Measurements from ENCODE around the gene TEX38. TPM values are rescaled to one million over a fixed set of nuclear protein-coding genes. Genes with fewer than 3 reads are reported as not detected.

Gene TEX38
- polyA plus RNA-seq, 2 of the 4 experiments (the other 2 are of a cell fraction), result not detected

DNA sequence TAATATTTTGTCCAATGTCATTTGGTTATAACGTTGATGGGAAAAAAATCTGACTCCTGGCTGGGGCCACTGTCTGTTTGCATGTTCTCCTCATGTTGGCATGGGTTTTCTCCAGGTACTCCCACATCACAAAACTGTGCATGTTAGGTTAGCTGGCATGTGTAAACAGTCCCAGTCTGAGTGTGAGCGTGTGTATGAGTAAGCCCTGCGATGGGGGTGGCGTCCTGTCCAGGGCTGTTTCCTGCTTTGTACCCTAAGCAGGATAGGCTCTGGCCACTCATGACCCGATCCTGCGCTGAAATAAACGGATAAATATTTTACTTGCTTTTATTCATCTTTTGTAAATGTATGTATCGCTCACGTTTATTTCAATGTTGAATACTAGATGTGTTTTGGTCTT lies 33.8 kb downstream of the TEX38 start:
- TF ChIP-seq POLR2A (IDR thresholded peaks at IDR 0.05; ENCODE audit: low read length), result no peak
- TF ChIP-seq HOXB13 (CRISPR knock-in tag; IDR thresholded peaks at IDR 0.05; ENCODE audit: low read depth), result no peak
- TF ChIP-seq, protein P1, sequence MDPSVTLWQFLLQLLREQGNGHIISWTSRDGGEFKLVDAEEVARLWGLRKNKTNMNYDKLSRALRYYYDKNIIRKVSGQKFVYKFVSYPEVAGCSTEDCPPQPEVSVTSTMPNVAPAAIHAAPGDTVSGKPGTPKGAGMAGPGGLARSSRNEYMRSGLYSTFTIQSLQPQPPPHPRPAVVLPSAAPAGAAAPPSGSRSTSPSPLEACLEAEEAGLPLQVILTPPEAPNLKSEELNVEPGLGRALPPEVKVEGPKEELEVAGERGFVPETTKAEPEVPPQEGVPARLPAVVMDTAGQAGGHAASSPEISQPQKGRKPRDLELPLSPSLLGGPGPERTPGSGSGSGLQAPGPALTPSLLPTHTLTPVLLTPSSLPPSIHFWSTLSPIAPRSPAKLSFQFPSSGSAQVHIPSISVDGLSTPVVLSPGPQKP (IDR thresholded peaks at IDR 0.05; ENCODE audit: low read depth, low read length), result no peak
- no peak for TF ChIP-seq SMC3 (IDR thresholded peaks at IDR 0.05)
- no peak for TF ChIP-seq ZC3H11A (IDR thresholded peaks at IDR 0.05)
- no peak for TF ChIP-seq TFCP2L1 (CRISPR knock-in tag; IDR thresholded peaks at IDR 0.05)
- no peak for TF ChIP-seq EHMT2 (IDR thresholded peaks at IDR 0.05; ENCODE audit: low read depth)
- no peak for TF ChIP-seq RARB (CRISPR knock-in tag; IDR thresholded peaks at IDR 0.05)
- TF ChIP-seq HOXA7 (CRISPR knock-in tag; IDR thresholded peaks at IDR 0.05), result no peak
- TF ChIP-seq ZFP36 (IDR thresholded peaks at IDR 0.05; ENCODE audit: borderline replicate concordance, partially characterized antibody), result no peak
- TF ChIP-seq KDM5A (IDR thresholded peaks at IDR 0.05), result no peak
- TF ChIP-seq NFE2L2 (conservative IDR thresholded peaks at IDR 0.05; ENCODE audit: low read length), result no peak
- TF ChIP-seq KDM1A (IDR thresholded peaks at IDR 0.05; ENCODE audit: low read depth), result no peak
- no peak for TF ChIP-seq CBX8 (IDR thresholded peaks at IDR 0.05)
- TF ChIP-seq, protein P2, sequence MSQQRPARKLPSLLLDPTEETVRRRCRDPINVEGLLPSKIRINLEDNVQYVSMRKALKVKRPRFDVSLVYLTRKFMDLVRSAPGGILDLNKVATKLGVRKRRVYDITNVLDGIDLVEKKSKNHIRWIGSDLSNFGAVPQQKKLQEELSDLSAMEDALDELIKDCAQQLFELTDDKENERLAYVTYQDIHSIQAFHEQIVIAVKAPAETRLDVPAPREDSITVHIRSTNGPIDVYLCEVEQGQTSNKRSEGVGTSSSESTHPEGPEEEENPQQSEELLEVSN (IDR thresholded peaks at IDR 0.05; ENCODE audit: borderline replicate concordance, low read depth), result no peak
- TF ChIP-seq RFX5 (IDR thresholded peaks at IDR 0.05), result no peak
- no peak for TF ChIP-seq CHD4 (IDR thresholded peaks at IDR 0.05; ENCODE audit: borderline replicate concordance)
- TF ChIP-seq GATA3 (IDR thresholded peaks at IDR 0.05; ENCODE audit: borderline replicate concordance), result no peak
- no peak for TF ChIP-seq POLR2AphosphoS2 (conservative IDR thresholded peaks at IDR 0.05; ENCODE audit: low read length)
- ATAC-seq (no peak), DNase-seq (ENCODE audit: low read depth in 1 of 2, low spot score in 1 of 2) (no peak), FAIRE-seq (no peak)
- Histone ChIP-seq H3K4me3 (no peak overlapping the region), H3K4me1 (no peaks in the 10 kb centered on the region), H3K27ac (no peak overlapping the region), H3K9me3 (no peaks in the 10 kb centered on the region), H3K4me2 (no peak overlapping the region)
- ChIA-PET CTCF (interaction anchor here (1.4 kb wide), 1 partner anchor 19 kb away, joined by 4 read pairs; no protein-coding TSS in a partner anchor), POLR2A (no interaction called here)
- 75% methylated on average over 9 of the region's 9 CpGs for WGBS (ENCODE audit: missing lambda C conversion rate)

DNA sequence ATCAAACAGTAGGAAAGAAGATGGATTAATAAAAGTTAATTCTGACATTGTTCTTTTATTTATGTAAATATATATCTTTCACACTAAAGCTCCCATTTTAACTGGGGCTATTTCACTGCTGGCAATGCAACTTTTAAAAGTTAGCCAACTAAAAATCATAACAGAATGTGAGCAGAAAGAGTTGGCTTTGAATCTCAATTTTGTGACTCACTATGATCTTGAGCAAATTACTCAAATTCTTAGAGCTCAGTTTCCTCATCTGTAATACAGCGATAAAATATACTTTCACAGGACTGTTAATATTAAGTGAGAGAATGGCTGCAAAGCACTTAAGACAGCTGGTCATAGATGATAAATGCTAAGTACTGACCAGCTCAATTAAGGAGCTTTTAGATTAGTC lies 36.5 kb downstream of the TEX38 start:
- TF ChIP-seq SREBF2 (IDR thresholded peaks at IDR 0.05), result no peak
- no peak for TF ChIP-seq EHMT2 (IDR thresholded peaks at IDR 0.05; ENCODE audit: low read depth)
- TF ChIP-seq POLR2A (IDR thresholded peaks at IDR 0.05; ENCODE audit: low read length), result no peak
- TF ChIP-seq CBX2 (IDR thresholded peaks at IDR 0.05; ENCODE audit: borderline replicate concordance, low read depth), result no peak
- TF ChIP-seq GATA3 (IDR thresholded peaks at IDR 0.05; ENCODE audit: borderline replicate concordance), result no peak
- H3K4me2 ChIP-seq, result no peak overlapping the region
- FAIRE-seq, result no peak
- H3K4me1 ChIP-seq, result no peaks in the 10 kb centered on the region
- H3K9me3 ChIP-seq, result no peaks in the 10 kb centered on the region
- no peak overlapping the region for H3K27ac ChIP-seq
- WGBS (ENCODE audit: missing lambda C conversion rate), result 100% methylated on average over 1 of the region's 1 CpG
- ChIA-PET CTCF (interaction anchor here (0.8 kb wide), 1 partner anchor 11 kb away, joined by 3 read pairs; no protein-coding TSS in a partner anchor), POLR2A (no interaction called here)
- ATAC-seq, result no peak
- no peak overlapping the region for H3K4me3 ChIP-seq
- DNase-seq (ENCODE audit: low read depth in 1 of 2, low spot score in 1 of 2), result no peak

DNA sequence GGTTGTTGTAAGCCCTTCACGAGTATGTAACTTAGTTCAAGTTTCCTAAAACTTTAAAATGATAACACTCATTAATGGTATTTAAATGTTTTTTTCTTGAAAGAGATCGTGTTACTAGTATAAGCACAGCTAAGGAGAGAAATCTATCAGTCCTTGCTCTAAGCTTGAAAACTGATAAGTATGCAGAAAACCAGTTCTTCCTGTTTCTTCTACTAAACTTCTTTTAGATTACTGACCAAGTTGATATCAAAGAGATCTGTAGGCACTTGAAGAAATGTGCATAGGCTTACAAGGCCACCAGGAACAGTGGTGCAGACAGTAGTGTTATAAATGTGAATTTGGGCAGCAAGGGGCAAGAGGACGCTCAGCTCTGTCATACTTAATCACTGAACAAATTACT lies 43.3 kb downstream of the TEX38 start:
- 90% methylated on average over 3 of the region's 3 CpGs for WGBS (ENCODE audit: missing lambda C conversion rate)
- H3K4me3 ChIP-seq, result no peak overlapping the region
- no peak overlapping the region for H3K27ac ChIP-seq
- POLR2A ChIA-PET, result no interaction called here
- DNase-seq (ENCODE audit: low read depth in 1 of 2, low spot score in 1 of 2), result no peak
- CTCF ChIA-PET, result interaction anchor here (2.9 kb wide), 1 partner anchor 10 kb away, joined by 11 read pairs; no protein-coding TSS in a partner anchor
- no peak overlapping the region for H3K4me2 ChIP-seq
- no peak for ATAC-seq
- H3K9me3 ChIP-seq, result no peaks in the 10 kb centered on the region
- no peak for FAIRE-seq
- peaks cover 21% of the 10 kb centered on the region; the same call in 2 of the 3 replicates for H3K4me1 ChIP-seq
- TF ChIP-seq ESRRA (IDR thresholded peaks at IDR 0.05; ENCODE audit: borderline replicate concordance, low read length), result no peak
- TF ChIP-seq MAZ (IDR thresholded peaks at IDR 0.05; ENCODE audit: borderline replicate concordance, low read depth, low read length), result no peak
- no peak for TF ChIP-seq CEBPB (IDR thresholded peaks at IDR 0.05)
- TF ChIP-seq, protein P3, sequence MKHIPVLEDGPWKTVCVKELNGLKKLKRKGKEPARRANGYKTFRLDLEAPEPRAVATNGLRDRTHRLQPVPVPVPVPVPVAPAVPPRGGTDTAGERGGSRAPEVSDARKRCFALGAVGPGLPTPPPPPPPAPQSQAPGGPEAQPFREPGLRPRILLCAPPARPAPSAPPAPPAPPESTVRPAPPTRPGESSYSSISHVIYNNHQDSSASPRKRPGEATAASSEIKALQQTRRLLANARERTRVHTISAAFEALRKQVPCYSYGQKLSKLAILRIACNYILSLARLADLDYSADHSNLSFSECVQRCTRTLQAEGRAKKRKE (CRISPR knock-in tag; IDR thresholded peaks at IDR 0.05; ENCODE audit: low read depth), result no peak
- TF ChIP-seq MYC (IDR thresholded peaks at IDR 0.05; ENCODE audit: borderline replicate concordance, low read length), result no peak
- no peak for TF ChIP-seq FOSL2 (IDR thresholded peaks at IDR 0.05)
- no peak for TF ChIP-seq FOSL2 (CRISPR knock-in tag; IDR thresholded peaks at IDR 0.05)
- TF ChIP-seq CBX8 (IDR thresholded peaks at IDR 0.05), result no peak
- TF ChIP-seq EHF (CRISPR knock-in tag; IDR thresholded peaks at IDR 0.05), result no peak
- TF ChIP-seq FOXS1 (CRISPR knock-in tag; IDR thresholded peaks at IDR 0.05), result no peak
- no peak for TF ChIP-seq ZSCAN20 (CRISPR knock-in tag; IDR thresholded peaks at IDR 0.05)
- no peak for TF ChIP-seq TP53 (CRISPR knock-in tag; IDR thresholded peaks at IDR 0.05)
- TF ChIP-seq, protein P2 (IDR thresholded peaks at IDR 0.05; ENCODE audit: borderline replicate concordance, low read depth), result no peak

Data from A549 (cell line).